Left renal pelvis (tissue), 4 donors: ENCODE data around the gene COLEC12. TPM values are rescaled to one million over a fixed set of nuclear protein-coding genes. Genes with fewer than 3 reads are reported as not detected.

ENCODE experiments used
- DNase-seq, 4 donors: peaks; one replicate each; pipeline ENCODE4 v3.0.0-alpha.2; 2013; ENCODE audit warnings: low read depth in 4 of 4, low spot score in 3 of 4
- polyA plus RNA-seq, 4 donors: library from polyadenylated mRNA; unstranded; fragments of 120-200 nt; gene quantifications; one replicate each; pipeline ENCODE4 v1.2.1, GENCODE V29; 2013; ENCODE audit not compliant: insufficient read length in 4 of 4

COLEC12 gene
- polyA plus RNA-seq, 4 donors, result 20.8 to 36.5 (median 27.9) TPM

DNA sequence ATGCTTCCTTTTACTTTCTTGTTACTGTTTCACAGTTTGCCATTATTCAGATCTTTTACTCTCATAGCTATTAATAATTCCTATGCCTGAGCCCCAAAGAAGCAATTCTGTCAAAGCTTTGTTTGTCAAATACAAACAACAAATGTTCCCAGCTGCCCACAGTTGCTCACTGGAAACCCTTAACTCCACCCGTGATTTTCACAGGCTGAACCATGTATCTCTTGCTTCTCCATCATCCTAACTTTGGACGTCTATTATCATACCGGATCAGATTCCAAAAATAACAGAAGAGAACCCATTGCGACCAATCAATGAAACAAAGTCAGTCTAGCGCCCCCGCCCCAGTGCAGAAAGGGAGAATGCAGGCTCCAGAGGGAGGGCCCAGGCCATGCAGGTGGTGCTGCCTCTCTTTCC, 24.2 kb downstream of the COLEC12 start:
- no peak for DNase-seq

DNA sequence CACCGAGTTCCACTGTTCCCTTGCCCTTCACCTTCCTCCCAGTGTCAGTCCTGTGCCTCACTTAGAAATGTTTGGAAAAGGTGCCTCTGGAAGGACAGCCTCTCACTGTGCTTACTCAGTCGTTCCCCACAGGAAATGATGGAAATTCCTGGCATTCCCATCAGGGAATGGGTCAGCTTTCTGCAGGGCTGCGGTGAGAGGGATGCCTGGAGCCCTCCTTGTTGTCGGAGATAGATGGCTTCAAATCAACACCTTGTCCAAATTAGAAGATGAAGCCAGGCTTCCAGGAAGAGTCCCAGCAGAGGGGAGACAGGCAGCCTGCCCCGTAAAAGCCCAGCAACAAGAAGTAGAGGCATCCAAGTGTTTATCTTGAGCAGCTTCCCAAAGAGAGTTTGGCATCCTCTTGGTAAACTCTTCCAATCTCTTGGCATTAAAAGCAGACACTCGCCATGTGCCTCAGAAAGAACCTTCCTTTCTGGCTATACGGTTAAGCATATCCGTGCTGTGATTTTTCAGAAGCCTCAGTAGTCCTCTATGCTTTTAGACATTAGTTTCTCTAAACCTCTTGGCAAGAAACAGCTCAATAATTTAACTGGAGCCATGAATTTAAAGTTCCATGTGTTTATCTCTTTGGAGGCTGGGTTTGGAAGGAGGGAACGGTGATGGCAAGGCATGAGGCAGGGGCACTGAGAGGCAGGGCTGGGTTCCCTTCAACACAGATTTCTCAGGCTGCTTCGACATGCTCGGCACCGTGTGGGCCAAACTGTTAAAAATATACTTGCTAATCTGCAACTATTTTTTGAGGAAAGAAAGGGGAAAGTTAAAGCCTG, 25.1 kb downstream of the COLEC12 start:
- no peak for DNase-seq

DNA sequence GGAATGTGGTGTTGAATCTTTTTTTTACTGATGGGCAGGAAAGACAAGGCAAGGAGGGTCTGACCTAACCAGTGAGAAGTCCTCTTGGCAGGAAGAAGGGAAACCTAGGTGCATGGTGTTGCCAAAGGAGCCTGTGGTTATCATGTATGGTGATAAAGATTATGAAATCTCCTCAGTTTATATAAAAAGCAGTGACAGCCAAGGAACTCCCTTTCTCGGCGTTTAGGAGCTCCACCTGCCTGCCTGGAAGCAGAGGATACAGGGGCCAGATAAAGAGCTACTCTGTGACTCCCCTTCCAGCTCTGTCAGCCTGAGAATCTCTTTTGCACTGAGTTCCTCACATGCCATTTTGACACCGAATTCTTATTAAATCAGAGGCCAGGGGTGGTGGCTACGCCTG, 26.1 kb downstream of the COLEC12 start:
- DNase-seq, result no peak

DNA sequence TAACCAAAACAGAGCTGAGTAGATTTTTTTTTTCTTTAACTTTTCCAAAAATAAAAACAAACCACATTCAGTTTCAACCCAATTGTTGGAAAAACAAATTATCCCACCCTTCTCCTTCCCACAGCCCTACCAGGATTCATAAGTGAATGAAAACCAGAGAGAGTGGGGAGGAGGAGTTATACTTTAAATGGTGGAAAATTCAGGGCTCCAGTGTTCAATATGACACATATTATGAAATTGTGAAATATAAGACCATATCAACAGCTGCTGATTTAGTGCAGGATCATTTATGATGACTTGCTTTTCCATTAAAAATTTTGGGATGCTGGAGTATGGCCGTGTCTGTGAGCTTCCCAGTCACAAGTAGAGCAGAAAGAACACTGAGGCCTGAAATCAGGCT, 26.7 kb downstream of the COLEC12 start:
- DNase-seq, result no peak

DNA sequence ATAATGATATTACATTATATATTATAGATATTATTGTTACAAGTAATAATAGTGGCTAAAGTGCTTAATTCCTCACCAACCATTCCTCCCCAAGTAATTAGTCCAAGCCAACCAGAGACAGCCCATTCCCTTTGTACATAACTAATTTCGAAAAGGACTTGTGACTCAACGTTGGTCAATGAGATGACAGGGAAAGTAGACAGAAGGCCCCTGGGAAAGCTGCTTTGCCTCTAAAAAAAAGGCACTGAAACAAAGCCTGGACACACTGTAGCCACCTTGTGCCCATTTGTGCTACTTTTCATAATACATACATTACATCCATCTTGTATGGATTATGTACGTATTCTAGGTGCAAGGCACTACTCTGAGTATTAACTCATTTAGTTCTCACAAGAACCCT, 28.8 kb downstream of the COLEC12 start:
- DNase-seq, result no peak

DNA sequence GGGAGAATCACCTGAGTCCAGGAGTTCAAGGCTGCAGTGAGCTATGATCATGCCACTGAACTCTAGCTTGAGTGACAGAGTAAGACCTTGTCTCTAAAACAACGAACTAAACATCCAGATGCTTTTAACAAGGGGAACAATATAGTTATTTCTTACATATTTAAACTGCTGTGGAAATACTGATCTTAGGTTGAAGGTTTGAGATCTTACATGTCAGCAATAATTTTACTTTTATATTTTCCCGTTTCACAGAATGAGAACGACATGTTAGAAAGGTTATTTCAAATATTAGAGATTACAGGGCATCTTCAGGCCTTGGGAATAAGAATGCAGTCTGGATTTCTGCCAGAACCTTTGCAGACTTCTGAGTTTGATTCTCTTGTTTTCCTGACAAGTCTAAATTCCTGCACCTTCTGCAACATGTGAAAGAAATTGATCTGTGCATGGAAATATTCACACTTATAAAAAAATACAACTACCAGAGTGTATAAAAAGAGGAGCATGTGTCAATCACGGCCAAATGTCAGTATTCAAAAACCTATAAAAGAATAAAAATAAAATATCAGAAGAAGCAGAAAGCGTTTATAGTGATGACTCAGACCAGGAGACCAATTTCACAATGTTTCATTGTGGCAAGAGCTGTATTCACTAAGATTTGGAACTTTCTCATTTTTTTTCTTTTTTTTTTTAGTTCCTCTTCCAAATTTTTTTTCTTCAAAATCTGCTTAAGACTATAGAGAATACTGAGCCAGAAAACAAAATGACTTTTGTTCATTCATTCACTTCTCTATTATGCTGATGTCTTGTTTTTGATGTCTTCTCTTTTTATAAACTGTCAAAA, 29.6 kb downstream of the COLEC12 start:
- DNase-seq, result no peak

DNA sequence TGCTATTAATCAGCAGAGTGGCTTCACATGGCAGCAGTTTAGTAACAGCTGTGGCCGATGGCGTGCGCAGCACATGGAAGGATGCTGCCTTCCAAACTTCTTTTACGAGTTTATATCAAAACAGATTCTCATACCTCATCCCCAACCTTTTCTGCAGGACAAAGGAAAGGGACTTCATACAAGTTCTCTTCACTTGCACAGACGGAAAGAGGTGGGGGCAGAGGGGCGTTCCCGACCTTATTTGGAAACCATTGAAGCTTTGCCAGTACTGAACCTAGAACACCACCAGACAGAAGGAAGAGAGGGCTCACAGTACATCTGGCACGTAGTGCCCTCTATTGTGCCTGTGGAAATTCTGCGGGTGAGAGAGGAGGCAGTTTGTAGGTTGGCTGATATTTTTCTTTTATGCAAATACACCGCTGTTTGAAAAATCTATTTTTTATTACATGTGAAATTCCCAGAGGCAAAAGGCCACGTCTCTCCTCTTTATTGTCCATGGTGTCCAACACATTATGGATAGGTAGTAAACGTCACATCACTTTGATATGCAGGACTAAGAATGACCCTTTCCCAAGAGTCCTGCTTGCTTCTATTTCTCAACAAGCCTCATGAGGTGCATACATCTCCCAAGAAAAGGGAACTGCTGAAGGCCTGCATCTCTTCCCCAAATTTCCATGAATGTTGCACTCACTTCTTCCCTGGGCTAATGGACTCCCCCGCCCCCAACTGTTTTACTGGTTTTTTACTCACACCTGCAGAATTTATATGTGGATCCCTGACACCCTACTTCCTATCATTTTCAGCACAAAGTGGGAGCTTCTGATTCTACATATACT, 31.3 kb downstream of the COLEC12 start:
- DNase-seq, result no peak

DNA sequence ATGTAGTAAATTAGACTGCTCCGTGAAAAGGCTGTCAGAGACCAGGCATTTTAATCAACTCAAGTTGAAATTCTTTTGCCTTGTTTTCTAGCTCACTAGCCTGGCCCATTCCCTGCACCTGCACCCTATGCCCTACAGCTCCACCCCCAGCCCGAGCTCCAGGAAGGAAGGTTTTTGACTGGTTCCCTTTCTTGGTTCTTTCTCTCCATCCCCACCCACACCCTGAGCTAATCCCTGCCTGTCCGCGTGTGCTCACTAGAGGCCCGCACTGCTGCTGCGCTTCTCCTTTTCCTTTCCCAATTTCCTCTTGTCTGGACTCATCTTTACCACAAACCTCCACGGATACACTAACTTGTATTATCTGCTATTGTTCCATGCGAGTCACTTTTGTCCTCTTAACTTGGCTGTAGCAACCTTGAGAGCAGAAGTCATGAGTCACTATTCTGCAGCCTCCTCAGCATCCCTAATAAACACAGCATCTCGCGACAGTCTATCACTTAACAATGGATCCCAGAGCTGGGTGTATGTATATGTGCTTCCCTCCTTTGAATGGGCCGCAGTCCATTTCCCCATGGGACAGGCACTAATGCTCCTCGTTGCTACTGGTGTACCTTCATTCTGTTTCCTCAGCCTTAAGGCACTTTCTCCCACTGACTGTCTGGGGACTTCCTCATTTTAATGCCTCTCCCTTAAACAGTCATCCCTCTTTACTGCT, 36.5 kb downstream of the COLEC12 start:
- DNase-seq, result no peak

DNA sequence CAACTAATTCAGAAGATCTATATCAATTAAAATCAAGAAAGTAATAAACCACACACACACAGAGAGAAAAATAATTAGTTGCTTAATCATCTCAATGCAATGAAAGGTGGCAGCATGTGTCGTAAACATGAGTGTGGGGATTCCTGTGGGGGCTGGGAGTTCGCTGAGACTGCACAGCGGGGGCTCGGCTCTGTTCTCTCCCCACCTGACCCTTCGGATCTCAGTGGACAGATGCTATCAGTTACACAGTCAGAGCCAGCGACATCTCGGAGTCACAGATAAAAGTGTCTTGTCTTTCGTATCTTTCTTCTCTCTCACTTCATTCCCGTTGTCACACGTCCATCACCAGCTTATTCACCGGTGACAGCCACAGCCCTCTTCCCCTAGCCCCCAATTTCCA, 37.1 kb downstream of the COLEC12 start:
- no peak for DNase-seq

DNA sequence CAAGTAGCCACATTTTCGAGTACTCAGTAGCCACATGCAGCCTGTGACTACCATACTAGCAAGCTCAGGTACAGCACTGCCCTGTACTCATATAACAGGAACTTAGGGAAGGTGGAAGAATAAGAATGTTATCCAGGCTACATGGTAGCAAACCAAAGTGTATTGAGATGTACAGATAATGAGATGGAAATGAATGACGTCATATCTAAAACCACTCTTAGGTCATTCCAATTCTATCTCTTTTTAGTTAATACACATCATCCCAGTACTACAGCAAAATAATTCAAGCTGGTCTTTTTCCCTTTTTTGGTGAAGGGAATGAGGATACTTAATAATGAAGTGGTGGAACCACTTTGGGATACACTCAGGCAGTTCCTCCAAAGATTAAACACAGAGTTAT, 38.7 kb downstream of the COLEC12 start:
- DNase-seq, result no peak

DNA sequence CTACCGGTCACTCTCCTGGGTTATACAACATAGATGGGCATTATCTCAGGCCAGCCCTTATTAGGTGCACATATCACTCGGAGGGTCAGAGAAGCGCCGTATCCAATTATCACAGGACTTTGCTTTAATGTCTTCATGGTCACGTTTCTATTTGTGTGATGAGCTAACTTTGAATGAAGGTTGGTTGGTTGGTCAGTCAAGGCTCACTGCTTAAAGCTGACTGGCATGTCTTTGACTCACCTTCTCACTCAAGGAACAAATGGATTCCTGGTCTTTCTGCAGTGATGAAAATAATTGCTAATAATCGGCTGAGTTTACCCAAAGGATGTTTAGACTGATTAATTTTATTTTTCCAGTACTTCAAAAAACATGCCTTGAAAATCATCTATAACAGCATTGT, 39.7 kb downstream of the COLEC12 start:
- no peak for DNase-seq

DNA sequence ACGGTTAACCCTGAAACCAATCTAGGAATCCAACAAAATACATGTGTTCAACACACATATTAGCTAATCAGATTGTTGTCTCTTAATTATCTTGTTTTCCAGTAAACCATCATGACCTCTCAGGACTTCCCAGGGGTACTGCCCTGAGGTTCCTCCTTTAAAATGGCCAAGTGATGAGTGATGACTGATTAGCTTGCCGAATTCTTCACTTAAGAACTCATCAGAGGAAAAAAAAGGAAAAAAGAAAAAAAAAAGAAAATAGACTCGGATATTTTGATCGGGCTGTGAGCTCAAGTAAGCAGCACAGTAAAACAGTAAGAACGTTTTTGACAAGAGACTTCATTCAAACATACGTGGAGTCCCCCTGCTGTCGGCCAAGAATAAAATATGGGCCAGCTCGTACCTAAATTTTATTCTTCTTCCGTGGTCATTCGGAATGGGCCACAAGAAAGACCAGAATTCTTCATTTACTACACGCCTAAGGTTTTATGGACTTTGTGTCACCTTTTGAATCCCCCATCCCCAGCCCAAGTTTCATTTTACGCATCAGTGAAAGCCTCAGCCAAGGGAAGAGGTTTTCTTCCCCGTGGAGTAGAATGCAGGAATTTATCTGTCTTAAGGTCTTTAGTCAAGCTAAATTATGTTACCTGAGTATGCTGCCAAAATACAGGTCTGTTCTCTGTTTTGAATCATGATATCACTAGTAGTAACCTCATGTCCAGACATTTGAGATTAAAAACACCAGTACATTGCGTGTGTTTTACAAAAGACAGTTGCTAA, 40.5 kb downstream of the COLEC12 start:
- DNase-seq, result no peak

DNA sequence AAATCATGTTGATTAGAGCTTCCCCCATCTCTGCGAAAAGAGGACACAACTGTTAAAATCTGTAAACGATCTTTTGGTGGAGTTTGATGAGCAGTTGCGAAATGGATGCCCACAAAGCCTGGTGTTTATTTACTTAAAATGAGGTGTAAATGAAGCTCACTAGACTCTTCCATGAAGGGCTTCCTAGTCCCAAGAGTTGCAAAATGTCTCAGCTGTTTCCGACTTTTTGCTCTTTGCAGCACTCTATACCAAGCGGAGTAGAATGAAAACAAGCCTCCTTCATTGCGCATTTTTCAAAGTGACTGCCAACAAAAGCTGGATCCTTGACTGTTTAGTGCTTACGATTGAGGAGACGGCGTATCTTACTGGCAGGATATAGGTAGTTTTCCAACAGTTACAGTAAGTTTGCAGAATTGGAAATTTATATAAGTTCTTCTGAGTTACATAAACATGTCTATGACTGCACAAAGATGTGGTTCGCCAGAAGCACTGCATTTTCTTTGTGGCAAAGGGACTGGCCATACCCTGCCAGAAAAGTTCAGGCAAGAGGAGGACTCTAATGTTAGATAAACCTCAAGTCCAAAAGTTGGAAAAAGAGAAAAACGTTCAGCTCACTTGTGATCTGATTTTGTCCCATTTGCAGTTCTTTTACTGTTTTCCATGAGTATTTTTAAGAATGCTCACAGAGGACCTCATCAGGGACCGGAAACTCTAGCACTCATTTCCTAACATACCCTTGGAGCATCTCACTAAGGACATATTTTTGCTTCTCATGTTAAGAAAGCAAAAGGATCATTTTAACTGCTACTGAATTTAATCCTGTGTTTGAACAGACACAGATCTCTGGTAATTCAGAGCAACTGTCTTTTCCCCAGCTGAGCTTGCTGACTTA, 42.7 kb downstream of the COLEC12 start:
- DNase-seq, result no peak

DNA sequence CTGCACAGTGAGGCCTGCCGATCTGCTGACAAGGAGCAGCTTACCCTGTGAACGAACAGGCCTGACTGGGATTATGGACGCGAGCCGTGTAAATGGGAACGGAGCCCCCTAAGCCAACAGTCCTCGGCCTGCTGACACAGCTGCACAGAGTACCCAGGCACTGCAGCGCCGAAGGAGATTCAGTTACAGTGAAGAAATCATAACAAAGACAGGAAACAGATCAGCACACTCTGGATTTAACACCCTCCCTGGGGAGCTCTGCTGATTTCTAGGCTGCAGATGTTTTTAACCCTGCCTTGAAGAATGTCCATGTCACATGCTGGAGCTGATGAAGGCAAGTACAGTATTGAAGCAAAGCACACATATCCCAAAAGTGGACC, 43.4 kb downstream of the COLEC12 start:
- no peak for DNase-seq

DNA sequence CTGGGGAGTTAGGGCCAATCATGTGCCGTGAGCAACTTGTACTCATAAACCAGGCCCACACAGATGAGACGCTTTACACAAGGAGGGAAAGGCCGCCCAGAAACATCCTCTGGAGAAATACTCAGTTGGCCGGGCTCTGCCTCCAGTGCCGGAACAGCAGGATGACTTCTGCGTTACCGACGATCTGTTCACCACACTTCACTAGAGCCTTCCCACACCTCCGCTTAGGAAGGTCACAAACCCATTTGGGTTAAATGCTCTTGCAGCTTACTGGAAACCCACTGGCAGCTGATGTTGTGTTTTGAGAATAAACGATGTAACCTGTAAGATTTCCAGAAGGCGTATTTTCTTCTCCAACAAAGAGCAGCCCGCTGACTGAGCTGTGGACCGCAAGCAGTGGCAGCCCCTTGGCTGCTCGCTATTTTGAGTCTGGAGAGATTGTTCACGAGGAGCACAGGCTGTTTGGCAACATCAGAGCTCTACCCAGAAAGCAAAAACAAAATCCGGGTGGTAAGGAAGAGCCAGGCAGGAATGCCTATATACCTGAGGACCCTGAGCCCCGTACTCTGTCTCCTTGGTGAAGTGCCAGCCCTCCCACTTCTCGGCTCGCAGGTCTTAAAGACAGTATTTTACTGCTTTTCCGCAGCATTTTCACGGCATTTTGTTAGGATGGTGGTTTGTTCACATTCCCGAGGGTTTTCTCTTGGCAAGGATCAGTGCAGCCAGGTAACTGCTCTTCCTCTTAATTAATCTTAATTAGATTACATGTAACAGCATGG, 44.0 kb downstream of the COLEC12 start:
- no peak for DNase-seq

DNA sequence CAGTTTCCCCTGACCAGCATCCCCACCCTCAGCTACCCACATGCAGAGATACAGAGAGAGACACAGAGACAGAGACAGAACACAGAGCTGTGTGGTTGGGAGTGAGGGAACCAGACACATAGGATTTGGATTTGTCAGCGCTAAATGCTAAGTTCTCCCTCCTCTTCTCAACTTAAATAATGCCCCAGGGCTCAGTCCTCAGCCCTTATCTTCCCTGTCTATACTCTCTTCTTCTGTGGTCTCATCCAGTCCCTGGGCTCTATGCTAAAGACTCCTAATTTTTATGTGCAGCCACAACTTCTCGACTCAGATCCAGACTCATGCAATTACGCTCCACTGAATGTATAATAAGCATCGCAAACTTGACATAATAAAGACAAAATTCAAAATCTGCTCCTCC, 47.1 kb downstream of the COLEC12 start:
- DNase-seq, result no peak

DNA sequence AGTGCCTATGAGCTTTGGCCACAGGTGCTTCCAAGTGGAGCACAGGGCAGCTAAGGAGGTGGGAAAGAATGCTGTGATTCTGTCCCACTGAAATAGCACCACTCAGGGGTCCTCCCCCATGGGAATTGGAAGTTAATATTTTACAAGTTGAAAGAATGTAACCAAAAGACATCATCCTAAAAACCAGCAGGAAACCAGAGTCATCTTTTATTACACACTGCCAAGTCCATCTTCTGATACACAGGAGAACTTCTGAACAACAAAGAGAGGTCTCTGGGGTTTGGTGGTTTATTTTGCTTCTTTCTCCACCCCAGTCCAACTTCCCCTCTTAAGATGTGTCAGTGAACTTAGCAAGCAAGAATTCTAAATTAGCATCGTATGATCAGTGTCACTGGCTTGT, 47.7 kb downstream of the COLEC12 start:
- DNase-seq, result no peak

DNA sequence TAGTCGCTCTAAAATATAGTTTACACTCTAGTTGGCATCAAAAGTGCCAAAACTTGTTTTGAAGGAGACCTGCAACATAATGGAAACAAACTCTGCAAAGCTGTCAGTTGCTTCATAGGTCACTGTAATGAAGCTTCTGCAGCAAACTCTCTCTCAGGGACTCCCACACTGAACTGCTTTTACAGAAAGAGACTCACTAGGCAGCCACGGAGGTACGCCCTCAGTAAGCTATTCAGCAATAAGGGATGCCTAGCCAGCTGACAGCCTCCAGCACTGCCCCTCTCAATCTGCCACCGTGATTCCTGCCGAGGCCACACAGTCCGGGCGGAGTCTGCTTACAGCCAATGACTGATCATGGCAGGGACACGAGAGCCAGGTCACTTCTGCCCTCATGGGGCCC, 51.1 kb downstream of the COLEC12 start:
- DNase-seq, result no peak
